H1 (cell line): Measurements from ENCODE around the gene DAPK2. TPM values are rescaled to one million over a fixed set of nuclear protein-coding genes. Genes with fewer than 3 reads are reported as not detected.
A peak's percentile ranks its signal among the peaks of the same experiment; 100 is the strongest.

ENCODE experiments used
- CTCF ChIA-PET: fragments of 300-600 bp; sonication (Branson Sonifier 250); formaldehyde crosslinking; loops from one replicate; lab custom pipeline; 2021; ENCODE audit not compliant: partially characterized antibody; lab: Charles Lee
- POLR2A ChIA-PET: fragments of 300-600 bp; sonication (Branson Sonifier 250); formaldehyde crosslinking; loops from one replicate; lab custom pipeline; 2021; ENCODE audit warnings: inconsistent platforms; ENCODE audit not compliant: partially characterized antibody; lab: Charles Lee
- DNase-seq, 2 experiments: peaks; one replicate each; pipeline versions ENCODE4 v3.0.0 to v3.0.0-alpha.2; 2010 to 2022; ENCODE audit warnings: low spot score in 2 of 2, low read depth in 1 of 2, mixed read lengths in 1 of 2
- FAIRE-seq: peaks from 2 replicates; lab custom pipeline; 2011; peaks lifted over from hg19 to GRCh38; lab: Jason Lieb, UNC
- H2AFZ ChIP-seq: 2 replicates; pipeline ENCODE4 v1.8.1; 2012; ENCODE audit warnings: low read length, inconsistent platforms
- H2AK5ac ChIP-seq: 2 replicates; pipeline ENCODE4 v1.6.1; 2013; ENCODE audit warnings: low read depth, low read length
- H2BK120ac ChIP-seq: replicated peaks from 2 replicates; pipeline ENCODE3; 2013; ENCODE audit warnings: low read depth, low read length, inconsistent platforms
- H2BK12ac ChIP-seq: 2 replicates; pipeline ENCODE4 v1.6.1; 2013; ENCODE audit warnings: low read depth, low read length
- H2BK15ac ChIP-seq: 2 replicates; pipeline ENCODE4 v1.6.1; 2013; ENCODE audit warnings: low read length
- H2BK20ac ChIP-seq: 2 replicates; pipeline ENCODE4 v1.6.1; 2013; ENCODE audit warnings: low read length
- H2BK5ac ChIP-seq: 2 replicates; pipeline ENCODE4 v1.6.1; 2013; ENCODE audit warnings: low read depth, low read length
- H3K14ac ChIP-seq: 2 replicates; pipeline ENCODE4 v1.6.1; 2013; ENCODE audit warnings: inconsistent platforms; ENCODE audit not compliant: insufficient read length
- H3K18ac ChIP-seq: 2 replicates; pipeline ENCODE4 v1.6.1; 2013; ENCODE audit warnings: low read length; ENCODE audit errors: extremely low read depth
- H3K23ac ChIP-seq: 2 replicates; pipeline ENCODE4 v1.6.1; 2013; ENCODE audit warnings: inconsistent platforms; ENCODE audit not compliant: insufficient read length
- H3K23me2 ChIP-seq: 2 replicates; pipeline ENCODE4 v1.6.1; 2013; ENCODE audit warnings: low read depth, low read length
- H3K27ac ChIP-seq: 2 replicates; pipeline ENCODE4 v1.6.1; 2011; ENCODE audit warnings: low read depth, low read length, inconsistent platforms
- H3K27me3 ChIP-seq, 4 experiments: replicated peaks in 1 of 4; 1 replicate in 1 of 4; 2 replicates in 3 of 4; pipeline versions ENCODE4 v1.6.1 to v1.8.1; 2011 to 2013; ENCODE audit warnings: low read length in 3 of 4, mild to moderate bottlenecking in 3 of 4, inconsistent platforms in 2 of 4, mixed read lengths in 2 of 4, moderate library complexity in 1 of 4; ENCODE audit not compliant: control insufficient read depth in 3 of 4, insufficient read depth in 3 of 4; ENCODE audit errors: extremely low read depth in 1 of 4
- H3K36me3 ChIP-seq, 4 experiments: 2 replicates each; pipeline versions ENCODE4 v1.6.1 to v1.8.1; 2011 to 2013; ENCODE audit warnings: mild to moderate bottlenecking in 4 of 4, low read length in 3 of 4, moderate library complexity in 2 of 4, control low read depth in 1 of 4, inconsistent platforms in 1 of 4; ENCODE audit not compliant: insufficient read depth in 4 of 4, control insufficient read depth in 2 of 4
- H3K4ac ChIP-seq: replicated peaks from 2 replicates; pipeline ENCODE3; 2013; ENCODE audit warnings: low read length, low read depth, mixed read lengths, inconsistent platforms; ENCODE audit not compliant: insufficient read length
- H3K4me1 ChIP-seq, 4 experiments: replicated peaks in 1 of 4; 1 replicate in 1 of 4; 2 replicates in 3 of 4; pipeline versions ENCODE4 v1.6.1 to v1.8.1; 2011 to 2013; ENCODE audit warnings: low read length in 3 of 4, inconsistent platforms in 2 of 4, mixed read lengths in 1 of 4; ENCODE audit not compliant: insufficient read depth in 4 of 4, control insufficient read depth in 3 of 4
- H3K4me2 ChIP-seq, 2 experiments: 2 replicates each; pipeline versions ENCODE4 v1.6.1 to v1.8.1; 2011 to 2013; ENCODE audit warnings: low read depth in 2 of 2, low read length in 2 of 2, control low read depth in 1 of 2, inconsistent platforms in 1 of 2, mild to moderate bottlenecking in 1 of 2; ENCODE audit not compliant: insufficient read depth in 1 of 2
- H3K4me3 ChIP-seq, 4 experiments: fragments of 200-600, 300-600 bp in 1 of 4; sonication (generic), shearing (Covaris generic), sonication (Bioruptor Twin) in 1 of 4; 2 replicates each; pipeline versions ENCODE4 v1.5.1 to v1.8.1; 2011 to 2016; ENCODE audit warnings: low read length in 4 of 4, low read depth in 3 of 4, control low read depth in 2 of 4, inconsistent platforms in 2 of 4, mild to moderate bottlenecking in 2 of 4, mixed read lengths in 1 of 4, moderate library complexity in 1 of 4; ENCODE audit not compliant: insufficient read depth in 2 of 4; ENCODE audit errors: extremely low read depth in 1 of 4
- H3K56ac ChIP-seq: replicated peaks from 2 replicates; pipeline ENCODE3; 2013; ENCODE audit warnings: low read depth, mild to moderate bottlenecking, mixed read lengths, low read length, inconsistent platforms; ENCODE audit not compliant: insufficient read length
- H3K79me1 ChIP-seq: 2 replicates; pipeline ENCODE4 v1.6.1; 2013; ENCODE audit warnings: low read depth, low read length, control low read depth
- H3K79me2 ChIP-seq, 2 experiments: 2 replicates each; pipeline versions ENCODE4 v1.6.1 to v1.8.1; 2012 to 2013; ENCODE audit warnings: low read length in 2 of 2, mild to moderate bottlenecking in 2 of 2, inconsistent platforms in 1 of 2; ENCODE audit not compliant: insufficient read depth in 2 of 2, control insufficient read depth in 1 of 2
- H3K9ac ChIP-seq, 4 experiments: replicated peaks in 1 of 4; 1 replicate in 1 of 4; 2 replicates in 3 of 4; pipeline versions ENCODE4 v1.6.1 to v1.8.1; 2011 to 2013; ENCODE audit warnings: low read depth in 3 of 4, low read length in 3 of 4, control low read depth in 2 of 4, mild to moderate bottlenecking in 2 of 4, moderate library complexity in 2 of 4, inconsistent platforms in 1 of 4; ENCODE audit errors: extremely low read depth in 1 of 4
- H3K9me3 ChIP-seq, 2 experiments: 2 replicates each; pipeline versions ENCODE4 v1.6.1 to v1.8.1; 2012 to 2013; ENCODE audit warnings: mild to moderate bottlenecking in 2 of 2, moderate library complexity in 2 of 2, control low read depth in 1 of 2, inconsistent platforms in 1 of 2, low read depth in 1 of 2, low read length in 1 of 2, mixed read lengths in 1 of 2; ENCODE audit not compliant: insufficient read depth in 2 of 2
- H4K20me1 ChIP-seq, 2 experiments: replicated peaks in 1 of 2; 2 replicates each; pipeline versions ENCODE3 to v1.8.1; 2011 to 2013; ENCODE audit warnings: inconsistent platforms in 2 of 2, low read length in 2 of 2, mild to moderate bottlenecking in 1 of 2; ENCODE audit not compliant: insufficient read depth in 2 of 2, control insufficient read depth in 1 of 2
- H4K5ac ChIP-seq: 2 replicates; pipeline ENCODE4 v1.6.1; 2013; ENCODE audit warnings: low read length, low read depth, mixed read lengths, inconsistent platforms; ENCODE audit not compliant: insufficient read length
- H4K8ac ChIP-seq: 2 replicates; pipeline ENCODE4 v1.8.0; 2013; ENCODE audit warnings: mild to moderate bottlenecking, moderate library complexity, low read length, inconsistent platforms; ENCODE audit not compliant: insufficient read depth; ENCODE audit errors: extremely low read depth
- H4K91ac ChIP-seq: replicated peaks from 2 replicates; pipeline ENCODE3; 2013; ENCODE audit warnings: low read length, mixed read lengths, inconsistent platforms; ENCODE audit not compliant: insufficient read length
- CBX5 ChIP-seq: fragments of 300-800, 300-1000 bp; sonication (generic); IDR thresholded peaks from 2 replicates; pipeline ENCODE4 v1.7.1; 2016; ENCODE audit warnings: antibody characterized with exemption, low read length, low read depth
- CTCF ChIP-seq, 3 experiments: IDR thresholded peaks; 1 replicate in 2 of 3; 2 replicates in 1 of 3; pipeline versions ENCODE4 v1.5.1 to v1.6.1; 2011; ENCODE audit warnings: low read length in 3 of 3, mild to moderate bottlenecking in 3 of 3, inconsistent platforms in 2 of 3, low read depth in 1 of 3, moderate library complexity in 1 of 3; ENCODE audit not compliant: insufficient read depth in 1 of 3; ENCODE audit errors: control extremely low read depth in 1 of 3
- SP4 ChIP-seq: IDR thresholded peaks from 2 replicates; pipeline ENCODE4 v1.6.1; 2012; ENCODE audit warnings: low read length, inconsistent platforms
- WGBS, 2 experiments: shearing (Covaris generic) in 1 of 2; methylation state at CpG; one replicate each; pipeline versions ENCODE4 v1.1.6 to v1.1.7; 2013 to 2015; ENCODE audit warnings: low lambda C conversion rate in 2 of 2, mixed read lengths in 2 of 2, inconsistent platforms in 1 of 2, low coverage in 1 of 2, missing lambda C conversion rate in 1 of 2; ENCODE audit not compliant: insufficient replicate concordance in 2 of 2, insufficient coverage in 1 of 2, insufficient read length in 1 of 2; ENCODE audit errors: extremely low coverage in 1 of 2, missing lambda C conversion rate in 1 of 2; 5-methylcytosine and 5-hydroxymethylcytosine counted together
- polyA plus RNA-seq, 7 experiments: library from polyadenylated mRNA; depleted of rRNA in 3 of 7; stranded (reverse) in 5 of 7; unstranded in 2 of 7; fragments of >200 nt in 5 of 7; fragments of 200-250 nt in 2 of 7; gene quantifications; 1 replicate in 5 of 7; 2 replicates in 1 of 7; 4 replicates in 1 of 7; pipeline versions ENCODE4 v1.2.1 to v1.2.3, GENCODE V29; 2011 to 2013; ENCODE audit warnings: missing spikeins in 2 of 7, mixed read lengths in 2 of 7
- total RNA-seq: library from RNA; stranded (reverse); fragmentation: NEBNext Ultra II Directional; extraction: Animal tissue kit (Norgen Biotek cat#: 25700); gene quantifications from 2 replicates; pipeline ENCODE4 v1.2.1, GENCODE V29; 2021

The DAPK2 gene
- total and polyA plus RNA-seq, 2 of the 8 experiments (the other 6 are each of a cell fraction or from before 2014, with no cell fraction given), result 1.8 to 2.9 TPM

GRCh38 chr15:63893866-63894661 is 152.2 kb downstream of the DAPK2 start:
- H2BK120ac ChIP-seq, result no peak overlapping the region
- no peak overlapping the region for H3K18ac ChIP-seq
- no peaks in the 10 kb centered on the region for H3K9me3 ChIP-seq
- H3K79me1 ChIP-seq, result no peaks in the 10 kb centered on the region
- no peak overlapping the region for H2AK5ac ChIP-seq
- CTCF ChIA-PET, result interaction anchor here (0.8 to 7.8 kb wide), 17 partner anchors 8 to 284 kb away, joined by 3 to 74 read pairs (median 3); no protein-coding TSS in a partner anchor
- H3K79me2 ChIP-seq, result no peaks in the 10 kb centered on the region
- H3K23ac ChIP-seq, result no peak overlapping the region
- no peak overlapping the region for H2BK12ac ChIP-seq
- H2AFZ ChIP-seq, result peak overlapping the region; percentile 57; the same call in 1 of the 2 replicates
- no peak overlapping the region for H4K5ac ChIP-seq
- H3K4me2 ChIP-seq, result no peak overlapping the region
- no peak for FAIRE-seq
- H3K4me1 ChIP-seq, result peaks cover 0 to 8% (median 0%) of the 10 kb centered on the region in 4 experiments; a peak in 1 of 7 replicates
- H2BK15ac ChIP-seq, result no peak overlapping the region
- no peaks in the 10 kb centered on the region for H3K23me2 ChIP-seq
- POLR2A ChIA-PET, result interaction anchor here (1.2 kb wide), 1 partner anchor 199 kb away, joined by 3 read pairs; no protein-coding TSS in a partner anchor
- no peaks in the 10 kb centered on the region for H4K20me1 ChIP-seq
- H3K4me3 ChIP-seq, result no peak overlapping the region
- DNase-seq, result no peak
- H3K4ac ChIP-seq, result no peak overlapping the region
- no peak overlapping the region for H2BK5ac ChIP-seq
- no peaks in the 10 kb centered on the region for H3K27me3 ChIP-seq
- no peak overlapping the region for H3K14ac ChIP-seq
- no peak overlapping the region for H3K9ac ChIP-seq
- H4K8ac ChIP-seq, result peak overlapping the region; percentile 62
- 92% methylated on average over 12 of the region's 12 CpGs; no CpG with 5 or more reads in 1 of the 2 experiments for WGBS, 2 experiments
- H4K91ac ChIP-seq, result no peak overlapping the region
- H3K27ac ChIP-seq, result no peak overlapping the region; the same call in 1 of the 2 replicates
- H3K36me3 ChIP-seq, result no peaks in the 10 kb centered on the region
- no peak overlapping the region for H2BK20ac ChIP-seq
- no peak overlapping the region for H3K56ac ChIP-seq
- no peak for TF ChIP-seq CTCF (IDR thresholded peaks at IDR 0.05; ENCODE audit: control extremely low read depth in 1 of 3, insufficient read depth in 1 of 3, low read depth in 1 of 3, low read length in 3 of 3)
- TF ChIP-seq CBX5, result no peak
- TF ChIP-seq SP4, result no peak
